Measurements from ENCODE around the gene VAV2.

DNA sequence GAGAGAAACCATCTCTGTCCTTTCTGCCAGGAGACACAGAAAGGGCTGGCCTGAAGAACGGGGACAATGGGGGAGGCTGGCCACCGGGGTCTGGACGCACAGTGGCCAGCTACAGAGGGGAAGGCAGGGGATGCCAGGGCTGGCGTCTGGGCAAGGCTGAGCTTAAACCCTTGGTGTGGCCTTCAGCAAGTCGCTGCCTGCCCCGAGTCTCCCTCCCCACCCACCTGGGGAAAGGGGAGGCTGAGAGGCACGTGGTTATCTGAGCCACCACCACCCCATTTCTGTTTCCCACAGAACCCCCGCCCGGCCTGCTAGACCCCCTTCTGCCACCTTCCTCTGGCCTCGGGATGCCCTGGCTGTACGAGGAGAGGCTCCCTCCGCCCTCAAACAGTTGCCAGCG lies 115.3 kb downstream of the VAV2 start:
- TF ChIP-seq, protein P1, sequence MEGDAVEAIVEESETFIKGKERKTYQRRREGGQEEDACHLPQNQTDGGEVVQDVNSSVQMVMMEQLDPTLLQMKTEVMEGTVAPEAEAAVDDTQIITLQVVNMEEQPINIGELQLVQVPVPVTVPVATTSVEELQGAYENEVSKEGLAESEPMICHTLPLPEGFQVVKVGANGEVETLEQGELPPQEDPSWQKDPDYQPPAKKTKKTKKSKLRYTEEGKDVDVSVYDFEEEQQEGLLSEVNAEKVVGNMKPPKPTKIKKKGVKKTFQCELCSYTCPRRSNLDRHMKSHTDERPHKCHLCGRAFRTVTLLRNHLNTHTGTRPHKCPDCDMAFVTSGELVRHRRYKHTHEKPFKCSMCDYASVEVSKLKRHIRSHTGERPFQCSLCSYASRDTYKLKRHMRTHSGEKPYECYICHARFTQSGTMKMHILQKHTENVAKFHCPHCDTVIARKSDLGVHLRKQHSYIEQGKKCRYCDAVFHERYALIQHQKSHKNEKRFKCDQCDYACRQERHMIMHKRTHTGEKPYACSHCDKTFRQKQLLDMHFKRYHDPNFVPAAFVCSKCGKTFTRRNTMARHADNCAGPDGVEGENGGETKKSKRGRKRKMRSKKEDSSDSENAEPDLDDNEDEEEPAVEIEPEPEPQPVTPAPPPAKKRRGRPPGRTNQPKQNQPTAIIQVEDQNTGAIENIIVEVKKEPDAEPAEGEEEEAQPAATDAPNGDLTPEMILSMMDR (IDR thresholded peaks at IDR 0.05) = no peak
- TF ChIP-seq REST (IDR thresholded peaks at IDR 0.05; ENCODE audit: insufficient read depth in 1 of 2, low read depth in 2 of 2, low read length in 1 of 2) (no peak), POLR2AphosphoS5 (IDR thresholded peaks at IDR 0.05; ENCODE audit: low read depth, low read length) (no peak), SIN3A (IDR thresholded peaks at IDR 0.05; ENCODE audit: borderline replicate concordance, insufficient read depth, low read depth, low read length) (no peak), TCF7L2 (IDR thresholded peaks at IDR 0.05; ENCODE audit: low read depth, low read length) (no peak)
